ENCODE data around the gene VSTM5.
"Not testable (repeated sequence)": the region's sequence is repeated elsewhere in the genome, so short reads cannot be mapped to it uniquely, and the experiment has no call there.

- TF ChIP-seq ZNF274 (IDR thresholded peaks at IDR 0.05; ENCODE audit: low read depth, low read length); YY1 (IDR thresholded peaks at IDR 0.05; ENCODE audit: insufficient read depth, insufficient read length); SUZ12 (IDR thresholded peaks at IDR 0.05; ENCODE audit: extremely low read depth, insufficient read depth, insufficient read length): not testable (repeated sequence)
Measured at GRCh38 chr11:93774560-93774959, 75.9 kb downstream of the VSTM5 start.
